HepG2 (cell line): Measurements from ENCODE around the gene SMAD7. TPM values are rescaled to one million over a fixed set of nuclear protein-coding genes. Genes with fewer than 3 reads are reported as not detected.
A peak's percentile ranks its signal among the peaks of the same experiment; 100 is the strongest.

Source experiments
- DBP ChIP-seq: sonication (generic); formaldehyde crosslinking; IDR thresholded peaks from 2 replicates; pipeline ENCODE4 v1.4.0; 2020; ENCODE audit warnings: missing genetic modification reagents; ENCODE audit errors: not compliant biosample characterization
- FOXK2 ChIP-seq: fragments of 450-650 bp; IDR thresholded peaks from 2 replicates; pipeline ENCODE4 v1.6.1; 2016
- NCOR1 ChIP-seq: fragments of 200-600 bp; sonication (generic); IDR thresholded peaks from 2 replicates; pipeline ENCODE4 v1.7.0; 2017; ENCODE audit warnings: antibody characterized with exemption, low read length, borderline replicate concordance
- PCBP1 ChIP-seq: fragments of 200-400 bp; formaldehyde crosslinking; IDR thresholded peaks from 2 replicates; pipeline ENCODE4 v1.6.1; 2017; ENCODE audit warnings: mild to moderate bottlenecking, low read depth, low read length, borderline replicate concordance
- PHF8 ChIP-seq: sonication (generic); formaldehyde crosslinking; IDR thresholded peaks from 2 replicates; pipeline ENCODE4 v1.5.0; 2020; ENCODE audit warnings: missing genetic modification reagents
- POLR2AphosphoS5 ChIP-seq: IDR thresholded peaks from 2 replicates; pipeline ENCODE4 v1.6.1; 2012; ENCODE audit warnings: low read depth, low read length
- SALL2 ChIP-seq: sonication (generic); formaldehyde crosslinking; IDR thresholded peaks from 2 replicates; pipeline ENCODE4 v1.8.1; 2023; ENCODE audit warnings: mild to moderate bottlenecking, missing genetic modification reagents, inconsistent platforms
- SIN3B ChIP-seq: fragments of 150-350 bp; IDR thresholded peaks from 2 replicates; pipeline ENCODE4 v1.6.1; 2014; ENCODE audit warnings: low read length
- SIX4 ChIP-seq: sonication (generic); formaldehyde crosslinking; IDR thresholded peaks from 2 replicates; pipeline ENCODE4 v1.4.0; 2020; ENCODE audit warnings: missing genetic modification reagents
- SKIL ChIP-seq: sonication (generic); formaldehyde crosslinking; IDR thresholded peaks from 2 replicates; pipeline ENCODE4 v1.8.0; 2022; ENCODE audit warnings: missing genetic modification reagents, mild to moderate bottlenecking, moderate library complexity, borderline replicate concordance
- SOX13 ChIP-seq, 3 experiments: fragments of 450-650 bp in 1 of 3; sonication (generic) in 1 of 3; formaldehyde crosslinking in 1 of 3; IDR thresholded peaks in 2 of 3; conservative IDR thresholded peaks in 1 of 3; 2 replicates each; pipeline versions ENCODE4 v1.5.0 to v1.6.1; 2016 to 2020; ENCODE audit warnings: antibody characterized with exemption in 1 of 3, mild to moderate bottlenecking in 1 of 3, missing compliant biosample characterization in 1 of 3, missing genetic modification reagents in 1 of 3, moderate library complexity in 1 of 3
- TAF15 ChIP-seq: fragments of 200-400 bp; formaldehyde crosslinking; IDR thresholded peaks from one replicate; pipeline ENCODE4 v1.6.1; 2018; ENCODE audit warnings: mild to moderate bottlenecking, low read depth, low read length; ENCODE audit not compliant: poor library complexity, severe bottlenecking
- ZBTB8A ChIP-seq: sonication (generic); formaldehyde crosslinking; IDR thresholded peaks from 2 replicates; pipeline ENCODE4 v1.4.0; 2020; ENCODE audit warnings: mild to moderate bottlenecking, low read depth, missing genetic modification reagents, borderline replicate concordance
- ZFP36 ChIP-seq: fragments of 150-350 bp; IDR thresholded peaks from 2 replicates; pipeline ENCODE4 v1.6.1; 2018; ENCODE audit warnings: borderline replicate concordance, low read length, low read depth; ENCODE audit not compliant: partially characterized antibody
- ZFP90 ChIP-seq: sonication (generic); formaldehyde crosslinking; IDR thresholded peaks from 2 replicates; pipeline ENCODE4 v1.8.0; 2022; ENCODE audit warnings: missing genetic modification reagents, mild to moderate bottlenecking, inconsistent platforms, borderline replicate concordance
- ZNF720 ChIP-seq: sonication (generic); formaldehyde crosslinking; IDR thresholded peaks from 2 replicates; pipeline ENCODE4 v1.4.0; 2020; ENCODE audit warnings: missing genetic modification reagents
- ZNF75D ChIP-seq: sonication (generic); formaldehyde crosslinking; IDR thresholded peaks from 2 replicates; pipeline ENCODE4 v1.8.1; 2023; ENCODE audit warnings: missing genetic modification reagents, mild to moderate bottlenecking, borderline replicate concordance
- ZNF766 ChIP-seq: sonication (generic); formaldehyde crosslinking; IDR thresholded peaks from 2 replicates; pipeline ENCODE4 v1.5.0; 2020; ENCODE audit warnings: missing genetic modification reagents, borderline replicate concordance
- ZNF775 ChIP-seq: sonication (generic); formaldehyde crosslinking; IDR thresholded peaks from 2 replicates; pipeline ENCODE4 v1.4.0; 2020; ENCODE audit warnings: missing genetic modification reagents, mild to moderate bottlenecking, moderate library complexity, borderline replicate concordance
- ZNF782 ChIP-seq: sonication (generic); formaldehyde crosslinking; IDR thresholded peaks from 2 replicates; pipeline ENCODE4 v1.4.0; 2020; ENCODE audit warnings: missing genetic modification reagents, mild to moderate bottlenecking, borderline replicate concordance
- polyA plus RNA-seq, 8 experiments: library from polyadenylated mRNA; depleted of rRNA in 3 of 8; stranded (reverse) in 7 of 8; unstranded in 1 of 8; fragments of >200 nt; fragmentation: Illumina TruSeq in 4 of 8; extraction: Trizol in 4 of 8; gene quantifications; 2 replicates each; pipeline versions ENCODE4 v1.2.1 to v1.2.3, GENCODE V29; 2011 to 2016; ENCODE audit warnings: low read depth in 4 of 8, missing spikeins in 1 of 8, mixed read lengths in 1 of 8; ENCODE audit not compliant: insufficient read depth in 1 of 8
- total RNA-seq, 5 experiments: library from RNA; depleted of rRNA; stranded (reverse); fragments of >200 nt; fragmentation: Illumina TruSeq; extraction: Trizol; gene quantifications; 2 replicates each; pipeline ENCODE4 v1.2.3, GENCODE V29; 2016; ENCODE audit warnings: low read depth in 1 of 5
- TF ChIP-seq, protein P1 (sequence below): sonication (generic); formaldehyde crosslinking; IDR thresholded peaks from 2 replicates; pipeline ENCODE4 v1.4.0; 2020; ENCODE audit warnings: mild to moderate bottlenecking, missing genetic modification reagents
- TF ChIP-seq, protein P2 (sequence below): sonication (generic); formaldehyde crosslinking; IDR thresholded peaks from 2 replicates; pipeline ENCODE4 v1.9.0; 2021; ENCODE audit warnings: missing genetic modification reagents, borderline replicate concordance

Gene SMAD7
- total and polyA plus RNA-seq, 2 of the 13 experiments (the other 11 are each of a cell fraction or from before 2014, with no cell fraction given), result 17.4 to 24.7 TPM

DNA sequence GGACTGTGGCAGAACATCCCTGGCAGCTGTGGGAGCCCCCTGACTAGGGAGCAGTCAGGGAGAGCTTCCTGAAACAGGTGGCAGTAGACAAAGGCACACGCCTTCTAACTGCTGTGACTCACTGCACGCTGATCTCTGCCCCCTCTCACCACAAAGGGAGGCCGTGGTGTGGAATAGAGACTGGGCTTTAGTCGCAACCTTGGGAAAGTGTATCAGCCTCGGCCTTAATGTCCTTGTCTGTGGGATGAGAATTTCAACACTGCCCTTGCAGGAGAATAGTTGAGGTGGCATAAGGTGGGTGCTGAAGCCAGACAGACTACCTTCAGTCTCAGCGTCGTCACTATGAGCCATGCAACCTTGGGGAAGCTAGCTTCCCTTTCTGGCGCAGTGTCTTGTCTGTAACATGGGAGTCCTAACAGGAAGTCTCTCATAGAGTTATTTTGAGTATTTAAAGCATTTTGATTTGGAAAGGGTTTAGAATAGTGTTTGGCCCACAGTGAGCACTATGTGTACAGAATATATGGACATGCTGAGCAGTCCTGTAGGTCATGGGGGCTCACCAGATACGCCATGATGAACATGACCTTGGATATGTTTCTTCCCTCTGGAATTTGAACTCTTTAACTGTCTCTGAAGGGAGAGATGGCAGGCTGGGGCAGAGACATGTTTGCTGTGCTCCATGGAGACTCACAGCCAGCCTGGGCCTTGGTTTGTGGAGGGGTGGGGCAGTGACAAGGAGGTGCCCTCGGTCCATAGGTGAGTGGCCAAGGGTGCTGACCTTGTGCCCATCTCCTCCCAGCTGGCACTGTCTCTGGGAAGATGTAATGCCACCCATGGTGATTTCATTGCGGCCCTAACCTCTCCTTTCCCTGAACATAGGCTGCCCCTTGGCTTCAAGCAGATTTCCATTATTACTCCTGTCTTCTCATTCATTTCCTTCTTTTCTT is 29.5 kb upstream of the SMAD7 start (continued):
- TF ChIP-seq SIN3B (no peak), PHF8 (CRISPR knock-in tag) (no peak; the same call in 1 of the 2 replicates), FOXK2 (no peak), PCBP1 (no peak), NCOR1 (0 out of 2 replicates have a peak, but pooled peaks have one; percentile 33), ZFP90 (CRISPR knock-in tag) (no peak), DBP (CRISPR knock-in tag) (no peak), SKIL (CRISPR knock-in tag) (peak; percentile 54; the same call in 1 of the 2 replicates), ZFP36 (peak; percentile 90), ZNF775 (CRISPR knock-in tag) (no peak), ZNF75D (CRISPR knock-in tag) (no peak), TAF15 (no peak), ZBTB8A (CRISPR knock-in tag) (no peak), ZNF766 (CRISPR knock-in tag) (no peak), ZNF720 (CRISPR knock-in tag) (no peak), ZNF782 (CRISPR knock-in tag) (no peak), SOX13 (IDR thresholded peaks at IDR 0.05) (no peak), SOX13 (CRISPR knock-in tag; conservative IDR thresholded peaks at IDR 0.05 in 1 of 2, IDR thresholded peaks at IDR 0.05 in 1 of 2) (peak in 1 of 2 experiments; percentile 73; a peak in 2 of 4 replicates), SIX4 (no peak), SALL2 (no peak), POLR2AphosphoS5 (no peak)
- TF ChIP-seq, protein P1, sequence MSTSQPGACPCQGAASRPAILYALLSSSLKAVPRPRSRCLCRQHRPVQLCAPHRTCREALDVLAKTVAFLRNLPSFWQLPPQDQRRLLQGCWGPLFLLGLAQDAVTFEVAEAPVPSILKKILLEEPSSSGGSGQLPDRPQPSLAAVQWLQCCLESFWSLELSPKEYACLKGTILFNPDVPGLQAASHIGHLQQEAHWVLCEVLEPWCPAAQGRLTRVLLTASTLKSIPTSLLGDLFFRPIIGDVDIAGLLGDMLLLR (CRISPR knock-in tag), result no peak
- TF ChIP-seq, protein P2, sequence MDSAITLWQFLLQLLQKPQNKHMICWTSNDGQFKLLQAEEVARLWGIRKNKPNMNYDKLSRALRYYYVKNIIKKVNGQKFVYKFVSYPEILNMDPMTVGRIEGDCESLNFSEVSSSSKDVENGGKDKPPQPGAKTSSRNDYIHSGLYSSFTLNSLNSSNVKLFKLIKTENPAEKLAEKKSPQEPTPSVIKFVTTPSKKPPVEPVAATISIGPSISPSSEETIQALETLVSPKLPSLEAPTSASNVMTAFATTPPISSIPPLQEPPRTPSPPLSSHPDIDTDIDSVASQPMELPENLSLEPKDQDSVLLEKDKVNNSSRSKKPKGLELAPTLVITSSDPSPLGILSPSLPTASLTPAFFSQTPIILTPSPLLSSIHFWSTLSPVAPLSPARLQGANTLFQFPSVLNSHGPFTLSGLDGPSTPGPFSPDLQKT (CRISPR knock-in tag), result no peak
